Measurements from ENCODE around the gene MCTP1.

MCTP1 gene

DNA sequence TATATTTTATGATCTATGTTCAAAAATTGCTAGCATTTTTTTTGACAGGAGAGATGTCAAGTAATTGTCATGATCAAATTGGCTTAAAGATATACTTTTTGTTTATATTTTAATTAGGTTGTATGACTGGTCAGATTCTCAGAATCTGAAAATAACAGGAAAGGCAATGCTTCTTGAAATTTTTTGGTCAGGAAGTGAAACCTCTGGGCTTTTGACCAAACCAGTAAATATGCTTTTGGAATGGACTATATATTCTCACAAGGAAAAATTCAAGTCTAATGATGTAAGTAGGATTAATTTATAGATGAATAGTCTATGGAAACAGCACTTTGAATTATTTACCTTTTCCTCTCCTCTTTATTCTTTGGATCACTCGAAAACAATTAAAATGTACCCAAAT is 614.2 kb downstream of the MCTP1 start:
- DNase-seq (ENCODE audit: low read depth in 1 of 2, low spot score in 1 of 2), result no peak
- TF ChIP-seq GABPA (IDR thresholded peaks at IDR 0.05; ENCODE audit: low read depth), result no peak
- TF ChIP-seq CTCF (IDR thresholded peaks at IDR 0.05; ENCODE audit: insufficient read depth, low read length), result no peak
- TF ChIP-seq POLR2AphosphoS5 (IDR thresholded peaks at IDR 0.05; ENCODE audit: low read depth), result no peak
- no peak for TF ChIP-seq SPI1 (IDR thresholded peaks at IDR 0.05; ENCODE audit: borderline replicate concordance, low read depth)
- TF ChIP-seq, protein P1, sequence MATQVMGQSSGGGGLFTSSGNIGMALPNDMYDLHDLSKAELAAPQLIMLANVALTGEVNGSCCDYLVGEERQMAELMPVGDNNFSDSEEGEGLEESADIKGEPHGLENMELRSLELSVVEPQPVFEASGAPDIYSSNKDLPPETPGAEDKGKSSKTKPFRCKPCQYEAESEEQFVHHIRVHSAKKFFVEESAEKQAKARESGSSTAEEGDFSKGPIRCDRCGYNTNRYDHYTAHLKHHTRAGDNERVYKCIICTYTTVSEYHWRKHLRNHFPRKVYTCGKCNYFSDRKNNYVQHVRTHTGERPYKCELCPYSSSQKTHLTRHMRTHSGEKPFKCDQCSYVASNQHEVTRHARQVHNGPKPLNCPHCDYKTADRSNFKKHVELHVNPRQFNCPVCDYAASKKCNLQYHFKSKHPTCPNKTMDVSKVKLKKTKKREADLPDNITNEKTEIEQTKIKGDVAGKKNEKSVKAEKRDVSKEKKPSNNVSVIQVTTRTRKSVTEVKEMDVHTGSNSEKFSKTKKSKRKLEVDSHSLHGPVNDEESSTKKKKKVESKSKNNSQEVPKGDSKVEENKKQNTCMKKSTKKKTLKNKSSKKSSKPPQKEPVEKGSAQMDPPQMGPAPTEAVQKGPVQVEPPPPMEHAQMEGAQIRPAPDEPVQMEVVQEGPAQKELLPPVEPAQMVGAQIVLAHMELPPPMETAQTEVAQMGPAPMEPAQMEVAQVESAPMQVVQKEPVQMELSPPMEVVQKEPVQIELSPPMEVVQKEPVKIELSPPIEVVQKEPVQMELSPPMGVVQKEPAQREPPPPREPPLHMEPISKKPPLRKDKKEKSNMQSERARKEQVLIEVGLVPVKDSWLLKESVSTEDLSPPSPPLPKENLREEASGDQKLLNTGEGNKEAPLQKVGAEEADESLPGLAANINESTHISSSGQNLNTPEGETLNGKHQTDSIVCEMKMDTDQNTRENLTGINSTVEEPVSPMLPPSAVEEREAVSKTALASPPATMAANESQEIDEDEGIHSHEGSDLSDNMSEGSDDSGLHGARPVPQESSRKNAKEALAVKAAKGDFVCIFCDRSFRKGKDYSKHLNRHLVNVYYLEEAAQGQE (IDR thresholded peaks at IDR 0.05; ENCODE audit: insufficient replicate concordance, low read depth), result no peak
- no peak overlapping the region for H3K27ac ChIP-seq (replicated peaks)
- H3K4me3 ChIP-seq (replicated peaks; ENCODE audit: insufficient read depth, low read length), result no peak overlapping the region
- H3K27me3 ChIP-seq (ENCODE audit: insufficient read depth, poor library complexity, severe bottlenecking), result no peaks in the 10 kb centered on the region

- no peaks in the 10 kb centered on the region for H3K27me3 ChIP-seq (ENCODE audit: insufficient read depth, poor library complexity, severe bottlenecking)
- DNase-seq (ENCODE audit: low read depth in 1 of 2, low spot score in 1 of 2), result no peak
- TF ChIP-seq, protein P1 (IDR thresholded peaks at IDR 0.05; ENCODE audit: insufficient replicate concordance, low read depth), result no peak
- TF ChIP-seq CTCF (IDR thresholded peaks at IDR 0.05; ENCODE audit: insufficient read depth, low read length), result no peak
- no peak for TF ChIP-seq GABPA (IDR thresholded peaks at IDR 0.05; ENCODE audit: low read depth)
- TF ChIP-seq SPI1 (IDR thresholded peaks at IDR 0.05; ENCODE audit: borderline replicate concordance, low read depth), result no peak
- TF ChIP-seq POLR2AphosphoS5 (IDR thresholded peaks at IDR 0.05; ENCODE audit: low read depth), result no peak
- H3K27ac ChIP-seq (replicated peaks), result no peak overlapping the region
- no peak overlapping the region for H3K4me3 ChIP-seq (replicated peaks; ENCODE audit: insufficient read depth, low read length)
These were observed 617.0 kb downstream of the MCTP1 start for GRCh38 chr5:94667937-94668336.

GRCh38 chr5:94661086-94661485 is 623.8 kb downstream of the MCTP1 start:
- no peak for TF ChIP-seq CTCF (IDR thresholded peaks at IDR 0.05; ENCODE audit: insufficient read depth, low read length)
- TF ChIP-seq SPI1 (IDR thresholded peaks at IDR 0.05; ENCODE audit: borderline replicate concordance, low read depth), result no peak
- TF ChIP-seq GABPA (IDR thresholded peaks at IDR 0.05; ENCODE audit: low read depth), result no peak
- no peak for DNase-seq (ENCODE audit: low read depth in 1 of 2, low spot score in 1 of 2)

GRCh38 chr5:94660506-94660905 is 624.4 kb downstream of the MCTP1 start:
- no peak overlapping the region for H3K4me3 ChIP-seq (replicated peaks; ENCODE audit: insufficient read depth, low read length)
- no peak overlapping the region for H3K27ac ChIP-seq (replicated peaks)
- no peak for DNase-seq (ENCODE audit: low read depth in 1 of 2, low spot score in 1 of 2)
- no peaks in the 10 kb centered on the region for H3K27me3 ChIP-seq (ENCODE audit: insufficient read depth, poor library complexity, severe bottlenecking)
- TF ChIP-seq, protein P1 (IDR thresholded peaks at IDR 0.05; ENCODE audit: insufficient replicate concordance, low read depth), result no peak
- TF ChIP-seq GABPA (IDR thresholded peaks at IDR 0.05; ENCODE audit: low read depth), result no peak
- no peak for TF ChIP-seq CTCF (IDR thresholded peaks at IDR 0.05; ENCODE audit: insufficient read depth, low read length)
- TF ChIP-seq POLR2AphosphoS5 (IDR thresholded peaks at IDR 0.05; ENCODE audit: low read depth), result no peak
- TF ChIP-seq SPI1 (IDR thresholded peaks at IDR 0.05; ENCODE audit: borderline replicate concordance, low read depth), result no peak

More at GRCh38 chr5:94661086-94661485, 623.8 kb downstream of the MCTP1 start:
- no peak overlapping the region for H3K4me3 ChIP-seq (replicated peaks; ENCODE audit: insufficient read depth, low read length)
- H3K27ac ChIP-seq (replicated peaks), result no peak overlapping the region
- no peaks in the 10 kb centered on the region for H3K27me3 ChIP-seq (ENCODE audit: insufficient read depth, poor library complexity, severe bottlenecking)
